ENCODE data around the gene CCDC60. TPM values are rescaled to one million over a fixed set of nuclear protein-coding genes. Genes with fewer than 3 reads are reported as not detected.

CCDC60 gene
- total and polyA plus RNA-seq, 8 donors, result not detected

GRCh38 chr12:119365451-119365850 is 30.9 kb downstream of the CCDC60 start:
- FAIRE-seq (no peak), ATAC-seq (no peak), DNase-seq (no peak)
- H3K4me1 ChIP-seq, result no peaks in the 10 kb centered on the region
- intact Hi-C loops (cut with DNase I), result no loop called here
- peaks cover 0 to 4% (median 0%) of the 10 kb centered on the region in 4 donors for H3K27me3 ChIP-seq
- no peaks in the 10 kb centered on the region for H3K9me3 ChIP-seq
- H3K27ac ChIP-seq, result no peak overlapping the region
- H3K4me3 ChIP-seq, result no peak overlapping the region
- TF ChIP-seq CTCF (IDR thresholded peaks at IDR 0.05), result no peak
- WGBS, 2 donors, result 16 to 22% methylated on average over 3 of the region's 3 CpGs
- H3K36me3 ChIP-seq, result no peaks in the 10 kb centered on the region

- WGBS, 2 donors, result 50 to 59% methylated on average over 6 of the region's 6 CpGs
- Histone ChIP-seq H3K9me3 (no peaks in the 10 kb centered on the region), H3K36me3 (no peaks in the 10 kb centered on the region), H3K27ac (no peak overlapping the region), H3K27me3 (peaks cover 0 to 4% (median 0%) of the 10 kb centered on the region in 4 donors), H3K4me3 (no peak overlapping the region), H3K4me1 (no peaks in the 10 kb centered on the region)
- TF ChIP-seq CTCF (IDR thresholded peaks at IDR 0.05), result no peak
- ATAC-seq, result no peak
- intact Hi-C loops (cut with DNase I), result no loop called here
- DNase-seq, result no peak
- no peak for FAIRE-seq
Measured at GRCh38 chr12:119366007-119366406, 31.5 kb downstream of the CCDC60 start.

GRCh38 chr12:119369161-119369560 is 34.6 kb downstream of the CCDC60 start:
- Histone ChIP-seq H3K4me1 (no peaks in the 10 kb centered on the region), H3K27ac (no peak overlapping the region), H3K27me3 (no peaks in the 10 kb centered on the region), H3K9me3 (no peaks in the 10 kb centered on the region), H3K4me3 (no peak overlapping the region), H3K36me3 (no peaks in the 10 kb centered on the region)
- ATAC-seq, result no peak
- TF ChIP-seq CTCF (IDR thresholded peaks at IDR 0.05), result no peak
- intact Hi-C loops (cut with DNase I), result no loop called here
- WGBS, 2 donors, result 72 to 76% methylated on average over 3 of the region's 3 CpGs
- no peak for DNase-seq
- FAIRE-seq, result no peak

- 57 to 64% methylated on average over 10 of the region's 10 CpGs for WGBS, 2 donors
- intact Hi-C loops (cut with DNase I), result no loop called here
- TF ChIP-seq CTCF (IDR thresholded peaks at IDR 0.05), result no peak
Measured at GRCh38 chr12:119369907-119370546, 35.5 kb downstream of the CCDC60 start.

GRCh38 chr12:119372540-119372939 is 38.0 kb downstream of the CCDC60 start:
- intact Hi-C loops (cut with DNase I), result no loop called here
- Histone ChIP-seq H3K27ac (no peak overlapping the region), H3K4me1 (no peaks in the 10 kb centered on the region), H3K27me3 (no peaks in the 10 kb centered on the region), H3K36me3 (no peaks in the 10 kb centered on the region), H3K9me3 (no peaks in the 10 kb centered on the region), H3K4me3 (no peak overlapping the region)
- DNase-seq, result no peak
- WGBS, 2 donors, result 63 to 67% methylated on average over 7 of the region's 7 CpGs
- ATAC-seq, result no peak
- FAIRE-seq, result no peak
- no peak for TF ChIP-seq CTCF (IDR thresholded peaks at IDR 0.05)

More at GRCh38 chr12:119369907-119370546, 35.5 kb downstream of the CCDC60 start:
- DNase-seq (no peak), ATAC-seq (no peak), FAIRE-seq (no peak)
- H3K4me1 ChIP-seq, result no peaks in the 10 kb centered on the region
- no peaks in the 10 kb centered on the region for H3K36me3 ChIP-seq
- H3K9me3 ChIP-seq, result no peaks in the 10 kb centered on the region
- H3K27me3 ChIP-seq, result no peaks in the 10 kb centered on the region
- no peak overlapping the region for H3K27ac ChIP-seq
- no peak overlapping the region for H3K4me3 ChIP-seq
